ENCODE measurements around the gene DENND4A.
"Not testable (repeated sequence)": the region's sequence is repeated elsewhere in the genome, so short reads cannot be mapped to it uniquely, and the experiment has no call there.

DENND4A gene

GRCh38 chr15:65818927-65819562 lies 27.0 kb upstream of the DENND4A start:
- no peak for DNase-seq (ENCODE audit: low read depth in 2 of 2)

- DNase-seq (ENCODE audit: low read depth in 2 of 2), result no peak
Observed at GRCh38 chr15:65816441-65816840, 24.3 kb upstream of the DENND4A start.

DNA sequence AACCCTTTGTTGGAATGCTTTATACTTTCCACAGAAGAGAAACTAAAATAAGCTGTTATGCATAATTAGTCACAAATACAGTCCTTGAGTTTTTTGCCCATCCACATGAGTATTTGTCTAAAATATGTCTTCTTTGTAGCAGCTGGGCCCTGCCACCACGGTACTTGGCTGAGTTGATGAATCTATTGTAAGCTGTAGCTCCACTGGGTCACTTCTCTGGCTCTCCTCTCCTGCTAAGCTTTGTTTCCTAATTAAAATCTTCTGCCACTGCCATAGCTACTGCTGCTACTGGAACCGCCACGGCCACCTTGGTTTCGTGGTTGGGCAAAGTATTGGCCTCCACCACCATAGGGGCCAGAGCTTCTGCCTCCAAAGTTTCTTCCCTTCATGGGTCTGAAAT lies 23.9 kb upstream of the DENND4A start:
- not testable (repeated sequence) for DNase-seq (ENCODE audit: low read depth in 2 of 2)

DNA sequence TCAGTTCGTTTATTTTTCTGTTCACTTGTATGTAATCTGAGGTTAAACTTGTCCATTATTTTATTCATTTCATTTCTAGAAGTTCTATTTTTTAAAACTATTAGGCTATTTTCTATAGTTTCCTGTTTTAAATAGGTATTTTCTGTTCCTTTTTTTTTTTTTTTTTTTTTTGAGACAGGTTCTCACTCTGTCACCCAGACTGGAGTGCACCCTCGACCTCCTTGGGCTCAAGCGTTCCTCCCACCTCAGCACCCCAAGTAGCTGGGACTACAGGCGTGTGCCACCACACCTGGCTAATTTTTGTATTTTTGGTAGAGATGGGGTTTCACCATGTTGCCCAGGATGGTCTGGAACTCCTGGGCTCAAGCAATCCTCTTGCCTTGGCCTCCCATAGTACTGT lies 22.2 kb upstream of the DENND4A start:
- not testable (repeated sequence) for DNase-seq (ENCODE audit: low read depth in 2 of 2)

- DNase-seq (ENCODE audit: low read depth in 2 of 2), result no peak
Observed at GRCh38 chr15:65812916-65813315, 20.8 kb upstream of the DENND4A start.

GRCh38 chr15:65812467-65812866 lies 20.4 kb upstream of the DENND4A start:
- no peak for DNase-seq (ENCODE audit: low read depth in 2 of 2)

DNA sequence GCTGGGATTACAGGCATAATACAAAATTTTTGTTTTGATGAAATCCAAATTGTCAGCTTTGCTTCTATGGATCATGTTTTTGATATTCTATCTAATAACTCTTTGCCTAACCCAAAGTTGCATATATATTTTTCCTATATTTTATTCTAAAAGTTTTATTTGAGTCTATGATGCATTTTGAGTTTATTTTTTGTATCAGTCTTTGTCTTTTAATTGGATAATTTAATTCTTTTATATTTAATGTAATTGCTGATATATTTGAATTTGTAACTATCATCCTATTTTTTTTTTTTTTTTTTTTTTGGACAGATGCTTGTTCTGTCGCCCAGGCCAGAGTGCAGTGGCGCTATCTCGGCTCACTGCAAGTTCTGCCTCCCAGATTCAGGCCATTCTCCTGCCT lies 19.7 kb upstream of the DENND4A start:
- no peak for DNase-seq (ENCODE audit: low read depth in 2 of 2)

- DNase-seq (ENCODE audit: low read depth in 2 of 2), result not testable (repeated sequence)
Observed at GRCh38 chr15:65811011-65811733, 19.1 kb upstream of the DENND4A start.

DNA sequence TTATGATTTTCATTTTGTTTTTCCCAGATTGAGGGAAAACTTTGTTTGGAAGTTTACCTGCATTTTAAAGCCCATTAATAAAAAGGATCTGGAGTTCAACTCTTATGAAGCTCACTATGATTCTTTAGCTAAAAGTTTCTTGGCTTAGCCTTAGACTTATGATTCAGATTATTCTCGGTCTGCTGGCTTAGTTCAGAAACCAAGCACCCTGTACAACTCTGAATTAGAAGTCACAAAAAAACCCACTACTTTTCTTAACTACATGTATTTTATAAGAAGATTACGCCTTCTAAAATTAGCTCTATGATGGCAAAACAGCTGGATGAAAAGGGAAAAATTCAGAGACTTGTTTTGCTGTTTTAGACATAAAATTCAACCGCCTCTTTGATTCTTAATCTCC lies 14.3 kb upstream of the DENND4A start:
- no peak for DNase-seq (ENCODE audit: low read depth in 2 of 2)

DNA sequence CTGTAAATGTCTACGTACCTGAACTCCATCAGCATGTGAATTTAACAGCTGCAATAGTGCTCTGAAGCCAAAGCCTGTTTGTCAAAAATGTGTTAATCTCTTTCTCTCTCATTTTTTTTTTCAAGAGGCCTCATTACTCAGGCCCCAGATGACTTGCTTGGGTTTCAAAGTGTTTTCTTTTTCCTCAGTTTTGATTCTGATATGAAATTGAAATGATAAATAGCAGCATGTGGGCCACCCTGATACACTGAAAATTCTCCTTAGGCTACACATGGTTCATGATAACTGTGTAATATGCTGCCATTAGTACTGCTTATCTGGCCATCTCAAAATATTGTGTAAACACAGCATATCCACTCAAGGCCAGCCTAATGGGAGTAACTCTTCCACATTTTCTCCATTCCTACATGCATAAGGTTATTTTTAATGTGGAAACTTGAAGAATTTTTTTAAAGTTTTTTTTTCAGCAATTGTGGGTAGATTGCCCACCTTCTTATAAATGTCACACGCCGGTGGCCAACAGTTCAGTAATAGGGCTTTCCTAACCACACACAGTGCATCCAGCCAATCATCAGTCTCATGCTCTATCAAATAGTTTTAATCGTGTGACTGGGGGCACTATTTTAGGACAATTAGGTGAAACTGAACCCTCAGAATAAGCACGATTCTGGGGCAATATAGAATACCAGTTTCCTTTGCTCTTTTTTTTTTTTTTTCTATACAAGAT lies 13.1 kb upstream of the DENND4A start:
- DNase-seq (ENCODE audit: low read depth in 2 of 2), result no peak

DNA sequence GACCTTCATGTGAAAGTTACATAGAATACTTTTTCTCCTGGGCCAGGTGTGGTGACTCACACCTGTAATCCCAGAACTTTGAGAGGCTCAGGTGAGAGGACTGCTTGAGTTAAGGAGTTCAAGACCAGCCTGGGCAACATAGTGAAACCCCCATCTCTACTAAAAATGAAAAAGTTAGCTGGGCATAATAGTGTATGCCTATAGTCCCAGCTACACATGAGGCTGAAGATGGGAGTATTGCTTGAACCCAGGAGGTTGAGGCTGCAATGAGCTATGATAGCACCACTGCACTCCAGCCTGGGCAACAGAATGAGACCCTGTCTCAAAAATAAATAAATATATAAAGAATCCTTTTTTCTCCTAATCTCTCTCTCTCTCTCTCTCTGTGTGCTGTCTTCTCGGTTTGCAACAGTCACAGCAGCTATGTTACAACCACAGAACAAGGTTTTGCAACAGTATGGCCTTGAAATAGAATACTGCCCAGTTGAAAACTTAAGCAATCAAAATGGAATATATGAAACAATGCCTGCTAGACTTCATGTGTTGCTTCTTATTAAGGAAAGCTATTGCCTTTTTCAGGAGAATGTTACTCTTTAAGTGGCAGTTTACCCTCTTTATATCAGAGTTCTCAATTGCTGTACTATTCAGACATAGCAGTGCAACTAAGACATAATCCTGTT lies 12.3 kb upstream of the DENND4A start:
- DNase-seq (ENCODE audit: low read depth in 2 of 2), result no peak

GRCh38 chr15:65801229-65801805 lies 9.2 kb upstream of the DENND4A start:
- DNase-seq (ENCODE audit: low read depth in 2 of 2), result no peak

DNA sequence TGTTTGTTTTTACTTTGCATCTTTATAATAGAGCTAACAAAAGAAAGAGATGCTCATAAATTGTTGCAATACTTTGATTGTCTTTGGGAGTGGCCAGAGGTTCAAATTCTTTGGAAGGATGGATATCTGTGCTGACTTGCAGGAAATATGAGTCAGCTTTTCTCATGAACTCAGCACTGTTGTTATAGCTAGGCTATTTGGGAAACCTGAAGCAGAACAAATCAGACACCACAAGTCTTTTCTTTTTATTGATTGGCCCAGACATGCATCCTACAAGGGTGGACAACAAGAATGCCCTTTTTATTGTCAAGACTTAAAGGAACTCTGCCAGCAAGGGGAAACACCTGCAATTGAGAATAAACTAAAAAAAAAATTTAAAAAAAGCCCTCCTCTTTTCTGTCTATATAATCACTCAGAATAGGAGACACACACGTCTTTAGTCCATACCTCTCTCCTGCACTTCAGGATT lies 4.6 kb upstream of the DENND4A start:
- no peak for DNase-seq (ENCODE audit: low read depth in 2 of 2)

DNA sequence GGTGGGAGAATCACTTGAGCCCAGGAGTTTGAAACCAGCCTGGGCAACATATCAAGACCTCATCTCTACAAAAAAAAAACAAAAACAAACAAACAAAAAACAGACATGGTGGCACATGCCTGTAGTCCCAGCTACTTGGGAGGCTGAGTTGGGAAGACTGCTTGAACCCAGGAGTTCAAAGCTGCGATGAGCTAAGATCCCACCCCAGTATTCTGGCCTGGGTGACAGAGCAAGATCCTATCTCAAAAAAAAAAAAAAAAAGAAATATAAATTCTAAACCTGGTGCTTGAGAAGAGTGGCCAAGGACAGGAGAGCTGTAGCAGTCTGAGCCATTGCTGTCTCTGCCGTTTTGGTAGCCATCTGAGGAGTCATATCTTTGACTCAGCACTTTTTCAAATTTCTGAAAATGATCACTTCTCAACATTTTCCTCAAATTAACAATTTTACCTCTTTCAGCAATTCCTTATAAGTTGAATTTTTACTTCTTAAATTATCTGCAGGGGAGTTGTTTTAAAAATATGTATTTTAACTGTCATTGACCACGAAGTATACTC lies 3.6 kb upstream of the DENND4A start:
- no peak for DNase-seq (ENCODE audit: low read depth in 2 of 2)

DNA sequence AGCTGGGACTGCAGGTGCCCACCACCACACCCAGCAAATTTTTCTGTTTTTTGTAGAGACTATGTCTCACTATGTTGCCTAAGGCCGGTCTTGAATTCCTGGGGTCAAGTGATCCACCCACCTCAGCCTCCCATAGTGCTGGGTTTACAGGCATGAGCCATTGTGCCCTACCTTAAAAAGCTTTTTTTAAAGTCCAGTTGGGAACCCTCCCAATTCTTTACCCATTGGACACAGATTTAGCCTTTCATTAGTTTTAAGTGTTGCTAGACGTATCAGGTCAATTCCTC lies 1.7 kb upstream of the DENND4A start:
- DNase-seq (ENCODE audit: low read depth in 2 of 2), result no peak

DNA sequence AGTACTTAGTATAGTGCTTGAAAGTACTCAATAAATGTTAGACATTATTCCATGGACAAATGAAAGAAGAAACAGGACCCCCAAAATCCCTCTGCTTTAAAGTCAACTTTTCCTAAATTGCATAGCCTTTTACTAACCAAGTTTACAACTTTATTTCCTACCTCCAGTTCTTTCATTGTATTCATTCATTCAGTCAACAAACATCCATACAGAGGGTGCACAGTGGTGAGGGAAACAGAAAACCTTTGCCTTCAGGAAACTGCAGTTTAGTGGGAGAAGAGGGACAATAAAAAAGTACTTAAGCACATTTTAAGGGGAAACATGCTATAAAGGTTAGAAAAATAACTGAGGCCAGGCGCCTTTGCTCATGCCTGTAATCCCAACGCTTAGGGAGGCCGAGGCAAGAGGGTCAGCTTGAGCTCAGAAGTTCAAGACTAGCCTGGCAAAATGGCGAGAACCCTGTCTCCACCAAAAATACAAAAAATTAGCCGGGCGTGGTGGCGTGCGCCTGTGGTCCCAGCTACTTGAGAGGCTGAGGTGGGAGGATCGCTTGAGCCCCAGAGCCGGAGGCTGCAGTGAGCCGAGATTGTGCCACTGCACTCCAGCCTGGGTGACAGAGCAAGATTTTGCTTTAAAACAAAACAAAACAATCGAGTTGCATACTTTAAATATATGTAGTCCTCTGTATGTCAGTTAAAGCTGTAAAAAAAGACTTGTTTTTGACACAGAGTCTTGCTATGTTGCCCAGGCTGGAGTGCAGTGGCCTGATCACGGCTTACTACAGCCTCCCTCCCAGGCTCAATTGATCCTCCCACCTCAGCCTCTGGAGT lies 1.1 kb upstream of the DENND4A start:
- DNase-seq (ENCODE audit: low read depth in 2 of 2), result no peak

GRCh38 chr15:65791335-65792137 lies 557 bp downstream of the DENND4A start:
- peak in 1 of 2 donors; percentile 33 for DNase-seq (ENCODE audit: low read depth in 2 of 2)

- DNase-seq (ENCODE audit: low read depth in 2 of 2), result no peak
Observed at GRCh38 chr15:65790694-65791334, 1.3 kb downstream of the DENND4A start.

GRCh38 chr15:65789759-65790425 lies 2.2 kb downstream of the DENND4A start:
- no peak for DNase-seq (ENCODE audit: low read depth in 2 of 2)
